Astrocyte (in vitro differentiated cells and primary cell): ENCODE results near the gene RAPGEF5. TPM values are rescaled to one million over a fixed set of nuclear protein-coding genes. Genes with fewer than 3 reads are reported as not detected.

ENCODE experiments used
- DNase-seq: peaks from one replicate; pipeline ENCODE4 v3.0.0-alpha.2; 2010; ENCODE audit warnings: low read depth
- FAIRE-seq: peaks from 2 replicates; lab custom pipeline; 2011; peaks lifted over from hg19 to GRCh38; lab: Jason Lieb, UNC
- H2AFZ ChIP-seq: 2 replicates; pipeline ENCODE4 v1.6.0; 2012; ENCODE audit warnings: low read depth, low read length, inconsistent platforms
- H3K27ac ChIP-seq: 2 replicates; pipeline ENCODE4 v1.5.1; 2011; ENCODE audit warnings: low read depth, low read length, inconsistent platforms
- H3K27me3 ChIP-seq: 2 replicates; pipeline ENCODE4 v1.6.0; 2011; ENCODE audit warnings: low read length, inconsistent platforms; ENCODE audit not compliant: insufficient read depth
- H3K36me3 ChIP-seq: 2 replicates; pipeline ENCODE4 v1.5.1; 2011; ENCODE audit warnings: low read length, inconsistent platforms; ENCODE audit not compliant: insufficient read depth
- H3K4me1 ChIP-seq: 2 replicates; pipeline ENCODE4 v1.5.1; 2011; ENCODE audit warnings: low read length, inconsistent platforms; ENCODE audit not compliant: insufficient read depth
- H3K4me2 ChIP-seq: 2 replicates; pipeline ENCODE4 v1.6.0; 2012; ENCODE audit warnings: low read length, inconsistent platforms
- H3K4me3 ChIP-seq: 2 replicates; pipeline ENCODE4 v1.5.1; 2011; ENCODE audit warnings: low read depth, mild to moderate bottlenecking, low read length, inconsistent platforms; ENCODE audit not compliant: insufficient read depth
- H3K79me2 ChIP-seq: 2 replicates; pipeline ENCODE4 v1.6.0; 2012; ENCODE audit warnings: mild to moderate bottlenecking, low read length, inconsistent platforms; ENCODE audit not compliant: insufficient read depth
- H3K9ac ChIP-seq: 2 replicates; pipeline ENCODE4 v1.6.0; 2012; ENCODE audit warnings: mild to moderate bottlenecking, low read length, inconsistent platforms
- H3K9me3 ChIP-seq: 2 replicates; pipeline ENCODE4 v1.5.1; 2012; ENCODE audit warnings: low read depth, mild to moderate bottlenecking, low read length, inconsistent platforms; ENCODE audit not compliant: insufficient read depth
- H4K20me1 ChIP-seq: 2 replicates; pipeline ENCODE4 v1.6.0; 2012; ENCODE audit warnings: low read length, inconsistent platforms; ENCODE audit not compliant: insufficient read depth
- H3K27ac Mint-ChIP-seq: one replicate; pipeline ENCODE4 v1.8.0; 2021; ENCODE audit warnings: mild to moderate bottlenecking, mixed read lengths; ENCODE audit not compliant: unreplicated experiment
- H3K27me3 Mint-ChIP-seq: one replicate; pipeline ENCODE4 v1.8.0; 2021; ENCODE audit warnings: low read depth, mixed read lengths; ENCODE audit not compliant: unreplicated experiment
- H3K36me3 Mint-ChIP-seq: one replicate; pipeline ENCODE4 v1.8.0; 2021; ENCODE audit warnings: low read depth, mixed read lengths; ENCODE audit not compliant: unreplicated experiment
- H3K4me1 Mint-ChIP-seq: one replicate; pipeline ENCODE4 v1.8.0; 2021; ENCODE audit warnings: low read depth, mixed read lengths; ENCODE audit not compliant: unreplicated experiment
- H3K4me3 Mint-ChIP-seq: one replicate; pipeline ENCODE4 v1.8.0; 2021; ENCODE audit warnings: mild to moderate bottlenecking, moderate library complexity, mixed read lengths; ENCODE audit not compliant: unreplicated experiment
- H3K9me3 Mint-ChIP-seq: one replicate; pipeline ENCODE4 v1.8.0; 2021; ENCODE audit warnings: mild to moderate bottlenecking, mixed read lengths; ENCODE audit not compliant: unreplicated experiment
- EZH2 ChIP-seq: IDR thresholded peaks from 2 replicates; pipeline ENCODE4 v1.6.1; 2012; ENCODE audit warnings: mild to moderate bottlenecking, low read length, inconsistent platforms; ENCODE audit not compliant: insufficient read depth
- total RNA-seq: library from RNA; stranded (reverse); gene quantifications from 2 replicates; pipeline ENCODE4 v1.2.1, GENCODE V29; 2021
- TF ChIP-seq, protein P1 (sequence below): IDR thresholded peaks from 2 replicates; pipeline ENCODE4 v1.5.1; 2011; ENCODE audit warnings: low read depth, mild to moderate bottlenecking, inconsistent platforms, low read length, moderate library complexity; ENCODE audit not compliant: insufficient read depth

RAPGEF5 gene
- total RNA-seq, 1 donor from 2014 or later: 1.0 TPM

DNA sequence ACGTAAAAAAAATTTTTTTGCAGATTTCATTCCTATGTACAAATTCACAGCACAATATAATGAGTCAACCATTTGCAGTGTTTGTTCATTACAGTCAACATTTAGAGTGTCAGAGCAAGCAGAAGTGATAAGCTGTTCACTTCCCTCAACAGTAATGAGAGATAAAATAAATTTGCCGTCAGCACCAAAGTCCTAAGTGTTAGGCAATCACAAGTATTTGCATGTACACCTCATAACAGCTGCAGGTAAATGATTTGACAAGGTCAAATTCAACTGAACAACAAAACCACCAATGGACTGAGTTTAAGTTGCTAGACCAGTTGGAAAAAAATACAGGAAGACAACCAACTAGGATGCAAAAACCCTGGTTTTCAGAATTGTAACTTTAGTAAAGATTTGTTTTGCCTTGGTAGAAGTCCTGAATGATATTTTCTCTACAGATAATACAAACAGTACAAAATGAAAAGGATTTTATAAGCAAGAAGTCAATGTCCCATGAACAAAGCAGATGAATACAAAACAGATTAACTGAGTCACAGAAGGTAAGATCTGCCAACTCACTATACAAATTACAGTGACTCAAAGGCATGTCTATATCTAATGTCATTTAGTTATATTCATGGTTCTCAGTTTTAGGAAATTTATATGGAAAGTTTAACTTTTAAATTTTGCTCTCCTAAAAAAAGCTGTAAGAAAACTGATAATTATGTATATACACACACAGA is 10.4 kb downstream of the RAPGEF5 start:
- DNase-seq (no peak), FAIRE-seq (no peak)
- H3K36me3 ChIP-seq: no peaks in the 10 kb centered on the region
- H2AFZ ChIP-seq: no peak overlapping the region
- H3K27ac ChIP-seq: no peak overlapping the region
- H3K9ac ChIP-seq: no peak overlapping the region
- H3K27me3 Mint-ChIP-seq: peaks cover 4% of the 10 kb centered on the region
- no peak overlapping the region for H3K4me3 Mint-ChIP-seq
- H3K4me1 Mint-ChIP-seq: peaks cover 10% of the 10 kb centered on the region
- no peak overlapping the region for H3K4me2 ChIP-seq
- H3K36me3 Mint-ChIP-seq: no peaks in the 10 kb centered on the region
- H3K27me3 ChIP-seq: no peaks in the 10 kb centered on the region
- no peaks in the 10 kb centered on the region for H3K9me3 ChIP-seq
- H3K27ac Mint-ChIP-seq: no peak overlapping the region
- no peaks in the 10 kb centered on the region for H3K4me1 ChIP-seq
- no peak overlapping the region for H3K4me3 ChIP-seq
- peaks cover 2% of the 10 kb centered on the region for H3K9me3 Mint-ChIP-seq
- no peaks in the 10 kb centered on the region for H3K79me2 ChIP-seq
- no peak for TF ChIP-seq EZH2
- TF ChIP-seq, protein P1, sequence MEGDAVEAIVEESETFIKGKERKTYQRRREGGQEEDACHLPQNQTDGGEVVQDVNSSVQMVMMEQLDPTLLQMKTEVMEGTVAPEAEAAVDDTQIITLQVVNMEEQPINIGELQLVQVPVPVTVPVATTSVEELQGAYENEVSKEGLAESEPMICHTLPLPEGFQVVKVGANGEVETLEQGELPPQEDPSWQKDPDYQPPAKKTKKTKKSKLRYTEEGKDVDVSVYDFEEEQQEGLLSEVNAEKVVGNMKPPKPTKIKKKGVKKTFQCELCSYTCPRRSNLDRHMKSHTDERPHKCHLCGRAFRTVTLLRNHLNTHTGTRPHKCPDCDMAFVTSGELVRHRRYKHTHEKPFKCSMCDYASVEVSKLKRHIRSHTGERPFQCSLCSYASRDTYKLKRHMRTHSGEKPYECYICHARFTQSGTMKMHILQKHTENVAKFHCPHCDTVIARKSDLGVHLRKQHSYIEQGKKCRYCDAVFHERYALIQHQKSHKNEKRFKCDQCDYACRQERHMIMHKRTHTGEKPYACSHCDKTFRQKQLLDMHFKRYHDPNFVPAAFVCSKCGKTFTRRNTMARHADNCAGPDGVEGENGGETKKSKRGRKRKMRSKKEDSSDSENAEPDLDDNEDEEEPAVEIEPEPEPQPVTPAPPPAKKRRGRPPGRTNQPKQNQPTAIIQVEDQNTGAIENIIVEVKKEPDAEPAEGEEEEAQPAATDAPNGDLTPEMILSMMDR: no peak
- H4K20me1 ChIP-seq: no peaks in the 10 kb centered on the region

- Mint-ChIP-seq H3K9me3 (peaks cover 7% of the 10 kb centered on the region), H3K4me1 (no peaks in the 10 kb centered on the region), H3K27me3 (peaks cover 4% of the 10 kb centered on the region), H3K36me3 (no peaks in the 10 kb centered on the region), H3K4me3 (no peak overlapping the region), H3K27ac (no peak overlapping the region)
- FAIRE-seq (no peak), DNase-seq (no peak)
- Histone ChIP-seq H3K27ac (no peak overlapping the region), H3K9me3 (no peaks in the 10 kb centered on the region), H3K4me2 (no peak overlapping the region), H3K36me3 (no peaks in the 10 kb centered on the region), H4K20me1 (no peaks in the 10 kb centered on the region), H3K79me2 (no peaks in the 10 kb centered on the region), H2AFZ (no peak overlapping the region), H3K27me3 (no peaks in the 10 kb centered on the region), H3K4me1 (no peaks in the 10 kb centered on the region), H3K9ac (no peak overlapping the region), H3K4me3 (no peak overlapping the region)
- no peak for TF ChIP-seq EZH2
- TF ChIP-seq, protein P1: no peak
Observed at GRCh38 chr7:22344655-22345054, 12.3 kb downstream of the RAPGEF5 start.

GRCh38 chr7:22343612-22344011 is 13.3 kb downstream of the RAPGEF5 start:
- H3K4me3 ChIP-seq: no peak overlapping the region
- H3K9me3 Mint-ChIP-seq: peaks cover 7% of the 10 kb centered on the region
- no peaks in the 10 kb centered on the region for H3K79me2 ChIP-seq
- no peak overlapping the region for H3K27ac ChIP-seq
- no peak overlapping the region for H3K4me3 Mint-ChIP-seq
- H3K4me1 ChIP-seq: no peaks in the 10 kb centered on the region
- H4K20me1 ChIP-seq: no peaks in the 10 kb centered on the region
- H3K4me1 Mint-ChIP-seq: no peaks in the 10 kb centered on the region
- no peak overlapping the region for H2AFZ ChIP-seq
- no peak for TF ChIP-seq EZH2
- TF ChIP-seq, protein P1: no peak
- peaks cover 4% of the 10 kb centered on the region for H3K27me3 Mint-ChIP-seq
- FAIRE-seq (no peak), DNase-seq (no peak)
- H3K36me3 ChIP-seq: no peaks in the 10 kb centered on the region
- no peaks in the 10 kb centered on the region for H3K9me3 ChIP-seq
- no peak overlapping the region for H3K9ac ChIP-seq
- no peak overlapping the region for H3K27ac Mint-ChIP-seq
- no peaks in the 10 kb centered on the region for H3K36me3 Mint-ChIP-seq
- H3K27me3 ChIP-seq: no peaks in the 10 kb centered on the region
- no peak overlapping the region for H3K4me2 ChIP-seq
